Stomach (tissue), 9 donors: ENCODE results near the gene MINPP1. TPM values are rescaled to one million over a fixed set of nuclear protein-coding genes. Genes with fewer than 3 reads are reported as not detected.

Source experiments
- DNase-seq, 2 donors: peaks; one replicate each; pipeline versions ENCODE4 v3.0.0 to v3.0.0-alpha.2; 2013 to 2019
- H3K27ac ChIP-seq, 5 donors: fragments of 200-600 bp in 4 of 5; sonication (generic) in 4 of 5; one replicate each; pipeline ENCODE4 v1.5.1; 2013 to 2019; ENCODE audit warnings: mild to moderate bottlenecking in 1 of 5, moderate library complexity in 1 of 5
- H3K27me3 ChIP-seq, 3 donors: fragments of 200-600 bp; sonication (generic); one replicate each; pipeline ENCODE4 v1.5.1; 2017 to 2019; ENCODE audit warnings: mixed run types in 1 of 3
- H3K36me3 ChIP-seq, 4 donors: fragments of 200-600 bp; sonication (generic); 1 replicate in 3 of 4; 2 replicates in 1 of 4; pipeline ENCODE4 v1.5.1; 2016 to 2019
- H3K4me1 ChIP-seq, 4 donors: fragments of 200-600 bp; sonication (generic); one replicate each; pipeline ENCODE4 v1.5.1; 2016 to 2019
- H3K4me3 ChIP-seq, 4 donors: fragments of 200-600 bp; sonication (generic) in 3 of 4; one replicate each; pipeline ENCODE4 v1.5.1; 2016 to 2019; ENCODE audit warnings: mild to moderate bottlenecking in 1 of 4
- H3K9me3 ChIP-seq, 4 donors: fragments of 200-600 bp; sonication (generic); one replicate each; pipeline ENCODE4 v1.5.1; 2016 to 2019
- EP300 ChIP-seq: sonication (generic); formaldehyde crosslinking; IDR thresholded peaks from one replicate; pipeline ENCODE4 v1.6.1; 2017; ENCODE audit warnings: antibody characterized with exemption
- POLR2A ChIP-seq, 4 donors: fragments of 450-650 bp; IDR thresholded peaks; one replicate each; pipeline ENCODE4 v1.6.1; 2016; ENCODE audit warnings: antibody characterized with exemption in 4 of 4, control low read depth in 2 of 4, mild to moderate bottlenecking in 1 of 4, moderate library complexity in 1 of 4
- POLR2AphosphoS5 ChIP-seq, 3 donors: sonication (generic); formaldehyde crosslinking; IDR thresholded peaks; one replicate each; pipeline ENCODE4 v1.6.1; 2016; ENCODE audit warnings: antibody characterized with exemption in 3 of 3
- WGBS, 5 donors: extraction: QIAGEN DNeasy Blood & Tissue Kit in 3 of 5; methylation state at CpG; one replicate each; pipeline versions ENCODE4 v1.1.5 to v1.1.7; 2013 to 2018; 5-methylcytosine and 5-hydroxymethylcytosine counted together
- intact Hi-C: fragments of 100-400 bp; cut with DNase I; formaldehyde crosslinking; loops from one replicate; pipeline ENCODE4 v1.15.1; 2023; ENCODE audit warnings: low total_unique reads
- polyA plus RNA-seq, 3 donors: library from polyadenylated mRNA; stranded (reverse); fragments of 200-250 nt; gene quantifications; one replicate each; pipeline ENCODE4 v1.2.3, GENCODE V29; 2013
- total RNA-seq, 5 donors: library from RNA; depleted of rRNA; stranded (reverse); fragments of >200 nt; gene quantifications; one replicate each; pipeline versions ENCODE4 v1.1.0 to v1.2.3, GENCODE V29; 2014 to 2016
- TF ChIP-seq, protein P1 (sequence below), 7 experiments: fragments of 450-650 bp in 4 of 7; fragments of 200-600 bp in 3 of 7; sonication (generic) in 3 of 7; IDR thresholded peaks; one replicate each; pipeline ENCODE4 v1.5.1; 2016 to 2019; ENCODE audit warnings: antibody characterized with exemption in 7 of 7, control low read depth in 2 of 7, mild to moderate bottlenecking in 1 of 7
- donor health status: healthy with polysubstance abuse.
- donor health status: Bipolar disorder and iron deficiency.
- donor health status: healthy.

The MINPP1 gene
- total and polyA plus RNA-seq, 8 donors: 0.89 to 19.4 (median 6.6) TPM

DNA sequence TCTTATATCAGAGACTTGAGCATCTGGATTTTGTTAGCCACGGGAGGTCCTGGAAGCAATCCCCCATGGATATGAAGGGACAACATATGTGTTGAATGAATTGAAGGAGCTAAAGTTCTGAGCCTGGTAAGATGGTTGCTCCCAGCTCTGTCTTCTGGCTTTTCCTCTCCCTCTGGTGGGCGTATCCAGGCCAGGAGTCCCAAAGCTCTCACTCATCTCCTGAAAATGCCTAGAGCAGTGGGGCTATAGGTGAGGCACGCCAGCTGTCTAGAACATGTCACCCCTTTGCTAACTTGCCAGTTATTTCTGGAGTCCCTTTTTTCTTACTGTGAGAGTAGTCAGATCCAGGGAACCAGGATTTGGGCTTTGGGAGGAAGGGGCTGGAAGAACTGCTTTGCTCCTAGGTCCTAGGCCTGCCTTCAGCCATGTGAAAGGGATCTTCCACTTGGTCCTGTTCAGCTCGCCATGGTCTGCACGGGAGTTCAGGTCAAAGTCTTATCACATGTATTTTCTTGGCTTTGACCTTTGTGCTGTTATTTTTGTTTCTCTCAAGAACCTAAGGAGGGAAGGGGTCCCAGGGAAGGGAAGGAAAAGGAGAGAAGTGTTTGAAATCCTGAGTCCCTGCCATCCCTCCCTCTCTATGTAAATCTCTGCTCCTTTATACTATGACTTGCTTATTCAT lies 73.6 kb downstream of the MINPP1 start:
- Histone ChIP-seq H3K4me3 (no peak overlapping the region), H3K36me3 (no peaks in the 10 kb centered on the region), H3K27ac (no peak overlapping the region), H3K27me3 (no peaks in the 10 kb centered on the region), H3K4me1 (no peaks in the 10 kb centered on the region), H3K9me3 (no peaks in the 10 kb centered on the region)
- no peak for TF ChIP-seq POLR2A (IDR thresholded peaks at IDR 0.05)
- TF ChIP-seq, protein P1, sequence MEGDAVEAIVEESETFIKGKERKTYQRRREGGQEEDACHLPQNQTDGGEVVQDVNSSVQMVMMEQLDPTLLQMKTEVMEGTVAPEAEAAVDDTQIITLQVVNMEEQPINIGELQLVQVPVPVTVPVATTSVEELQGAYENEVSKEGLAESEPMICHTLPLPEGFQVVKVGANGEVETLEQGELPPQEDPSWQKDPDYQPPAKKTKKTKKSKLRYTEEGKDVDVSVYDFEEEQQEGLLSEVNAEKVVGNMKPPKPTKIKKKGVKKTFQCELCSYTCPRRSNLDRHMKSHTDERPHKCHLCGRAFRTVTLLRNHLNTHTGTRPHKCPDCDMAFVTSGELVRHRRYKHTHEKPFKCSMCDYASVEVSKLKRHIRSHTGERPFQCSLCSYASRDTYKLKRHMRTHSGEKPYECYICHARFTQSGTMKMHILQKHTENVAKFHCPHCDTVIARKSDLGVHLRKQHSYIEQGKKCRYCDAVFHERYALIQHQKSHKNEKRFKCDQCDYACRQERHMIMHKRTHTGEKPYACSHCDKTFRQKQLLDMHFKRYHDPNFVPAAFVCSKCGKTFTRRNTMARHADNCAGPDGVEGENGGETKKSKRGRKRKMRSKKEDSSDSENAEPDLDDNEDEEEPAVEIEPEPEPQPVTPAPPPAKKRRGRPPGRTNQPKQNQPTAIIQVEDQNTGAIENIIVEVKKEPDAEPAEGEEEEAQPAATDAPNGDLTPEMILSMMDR (IDR thresholded peaks at IDR 0.05): no peak
- no peak for TF ChIP-seq EP300
- TF ChIP-seq POLR2AphosphoS5 (IDR thresholded peaks at IDR 0.05): no peak
- DNase-seq: no peak
- intact Hi-C loops: no loop called here
- 76 to 82% (median 78%) methylated on average over 5 of the region's 5 CpGs for WGBS, 5 donors

DNA sequence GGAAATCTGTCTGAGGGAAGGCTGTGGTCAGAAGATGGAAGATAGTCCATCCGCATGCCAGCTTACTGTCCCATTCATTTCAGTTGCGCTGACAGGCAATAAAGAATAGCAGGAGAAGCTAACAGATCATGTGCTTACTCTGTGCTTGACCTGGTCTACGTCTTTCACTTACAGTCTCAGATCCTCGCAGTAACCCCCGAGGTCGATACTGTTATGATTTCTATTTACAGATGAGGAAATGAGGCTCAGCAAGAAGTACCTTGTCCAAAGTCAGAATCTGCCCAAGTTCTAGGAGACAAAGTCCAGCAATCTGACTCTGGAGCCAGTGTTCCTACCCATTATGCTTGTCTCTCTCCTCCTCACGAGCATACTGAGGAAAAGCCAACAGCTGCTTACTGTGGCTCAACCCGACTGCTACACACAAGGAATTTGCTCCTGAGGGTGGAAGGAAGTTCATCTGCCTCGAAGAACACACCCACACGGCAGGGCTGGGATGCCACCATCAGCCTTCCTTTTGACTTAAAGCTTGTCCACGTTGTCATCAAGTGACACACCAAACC lies 74.2 kb downstream of the MINPP1 start:
- H3K27ac ChIP-seq: no peak overlapping the region
- H3K9me3 ChIP-seq: no peaks in the 10 kb centered on the region
- peak in 1 of 2 donors; percentile 40 for DNase-seq
- H3K27me3 ChIP-seq: no peaks in the 10 kb centered on the region
- TF ChIP-seq POLR2AphosphoS5 (IDR thresholded peaks at IDR 0.05): no peak
- TF ChIP-seq, protein P1 (IDR thresholded peaks at IDR 0.05): no peak
- TF ChIP-seq POLR2A (IDR thresholded peaks at IDR 0.05): no peak
- no peak for TF ChIP-seq EP300
- WGBS, 5 donors: 44 to 62% (median 48%) methylated on average over 11 of the region's 11 CpGs
- intact Hi-C loops: no loop called here
- H3K4me3 ChIP-seq: no peak overlapping the region
- H3K36me3 ChIP-seq: no peaks in the 10 kb centered on the region
- H3K4me1 ChIP-seq: no peaks in the 10 kb centered on the region

DNA sequence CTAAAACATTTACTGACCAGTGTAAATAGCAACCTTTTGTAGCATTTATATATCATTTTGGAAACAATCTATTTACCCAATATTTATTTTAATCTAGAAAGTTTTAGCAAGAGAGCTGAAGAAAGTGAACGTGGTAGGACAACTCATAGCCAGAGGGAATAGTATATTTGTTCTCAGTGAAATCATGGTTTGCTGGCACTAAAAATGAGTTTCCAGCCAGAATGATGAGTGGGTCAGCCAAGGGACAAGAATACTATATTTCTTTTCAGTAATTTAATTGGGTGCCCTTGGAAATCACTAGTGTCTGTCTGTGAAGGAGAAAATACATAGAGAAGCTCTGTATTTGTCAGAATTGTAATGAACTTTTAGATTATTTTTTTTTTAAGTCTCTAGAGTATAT lies 74.9 kb downstream of the MINPP1 start:
- intact Hi-C loops: no loop called here

DNA sequence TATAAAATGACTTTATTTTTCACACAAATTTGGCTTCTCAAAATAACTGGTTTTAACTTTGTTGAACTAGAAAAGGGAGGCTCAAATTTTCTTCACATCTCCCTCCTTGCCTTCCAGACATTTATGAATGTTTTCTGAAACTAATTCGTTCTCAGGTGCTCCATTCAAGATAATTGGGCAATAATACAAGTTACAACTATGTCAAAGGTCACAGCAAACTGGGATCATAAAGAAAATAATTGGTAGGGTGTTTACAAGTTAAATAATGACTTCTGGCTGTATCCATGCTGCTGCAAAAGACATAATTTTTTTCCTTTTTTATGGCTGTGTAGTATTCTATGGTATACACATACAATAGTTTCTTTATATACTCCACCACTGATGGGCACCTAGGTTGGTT lies 75.3 kb downstream of the MINPP1 start:
- no peak overlapping the region for H3K27ac ChIP-seq
- H3K36me3 ChIP-seq: no peaks in the 10 kb centered on the region
- intact Hi-C loops: no loop called here
- no peaks in the 10 kb centered on the region for H3K9me3 ChIP-seq
- H3K27me3 ChIP-seq: no peaks in the 10 kb centered on the region
- TF ChIP-seq, protein P1 (IDR thresholded peaks at IDR 0.05): no peak
- TF ChIP-seq POLR2AphosphoS5 (IDR thresholded peaks at IDR 0.05) (no peak), POLR2A (IDR thresholded peaks at IDR 0.05) (no peak), EP300 (no peak)
- no peak overlapping the region for H3K4me3 ChIP-seq
- no peak for DNase-seq
- H3K4me1 ChIP-seq: no peaks in the 10 kb centered on the region
- WGBS, 5 donors: 52 to 73% (median 62%) methylated on average over 1 of the region's 1 CpG

More for the DNA sequence above, 74.9 kb downstream of the MINPP1 start:
- Histone ChIP-seq H3K4me1 (no peaks in the 10 kb centered on the region), H3K27me3 (no peaks in the 10 kb centered on the region), H3K9me3 (no peaks in the 10 kb centered on the region), H3K4me3 (no peak overlapping the region), H3K36me3 (no peaks in the 10 kb centered on the region), H3K27ac (no peak overlapping the region)
- no peak for TF ChIP-seq POLR2AphosphoS5 (IDR thresholded peaks at IDR 0.05)
- no peak for TF ChIP-seq EP300
- TF ChIP-seq, protein P1 (IDR thresholded peaks at IDR 0.05): no peak
- TF ChIP-seq POLR2A (IDR thresholded peaks at IDR 0.05): no peak
- 29 to 53% (median 31%) methylated on average over 1 of the region's 1 CpG for WGBS, 5 donors
- peak in 1 of 2 donors; percentile 57 for DNase-seq
